WTC11 (cell line): ENCODE data around the gene ZNF775. TPM values are rescaled to one million over a fixed set of nuclear protein-coding genes. Genes with fewer than 3 reads are reported as not detected.

Experiments used
- ATAC-seq: fragments of 200-7000 bp; cut with Tn5 transposase; 2 replicates; pipeline ENCODE4 v1.10.0; 2021; ENCODE audit warnings: mild to moderate bottlenecking, moderate library complexity
- CTCF ChIA-PET: fragments of 300-600 bp; sonication (Branson Sonifier 250); formaldehyde crosslinking; loops from one replicate; lab custom pipeline; 2021; ENCODE audit warnings: antibody characterized with exemption; lab: Charles Lee
- POLR2A ChIA-PET: fragments of 350-600 bp; sonication (Branson Sonifier 250); formaldehyde crosslinking; loops from one replicate; lab custom pipeline; 2021; ENCODE audit warnings: antibody characterized with exemption; lab: Charles Lee
- DNase-seq: peaks from one replicate; pipeline ENCODE4 v3.0.0; 2021; ENCODE audit warnings: low spot score
- H3K27ac Mint-ChIP-seq: 2 replicates; pipeline ENCODE4 v1.8.0; 2021; ENCODE audit warnings: mixed read lengths
- H3K27me3 Mint-ChIP-seq: 2 replicates; pipeline ENCODE4 v1.8.0; 2021; ENCODE audit warnings: low read depth, mild to moderate bottlenecking, moderate library complexity, mixed read lengths
- H3K36me3 Mint-ChIP-seq: 2 replicates; pipeline ENCODE4 v1.8.0; 2021; ENCODE audit warnings: mixed read lengths
- H3K4me1 Mint-ChIP-seq: 2 replicates; pipeline ENCODE4 v1.8.0; 2022; ENCODE audit warnings: mixed read lengths
- H3K4me3 Mint-ChIP-seq: 2 replicates; pipeline ENCODE4 v1.8.0; 2021; ENCODE audit warnings: mild to moderate bottlenecking, moderate library complexity, mixed read lengths
- H3K9me3 Mint-ChIP-seq: 2 replicates; pipeline ENCODE4 v1.8.0; 2021; ENCODE audit warnings: mixed read lengths
- ESRRA ChIP-seq: sonication (generic); formaldehyde crosslinking; IDR thresholded peaks from 2 replicates; pipeline ENCODE4 v1.8.1; 2022; ENCODE audit warnings: mild to moderate bottlenecking, missing genetic modification reagents, borderline replicate concordance
- GTF2I ChIP-seq: fragments of 250-450 bp; sonication (Bioruptor Pico); conservative IDR thresholded peaks from 2 replicates; pipeline ENCODE4 v1.4.0; 2021; ENCODE audit warnings: mild to moderate bottlenecking
- IRF2 ChIP-seq: sonication (generic); formaldehyde crosslinking; IDR thresholded peaks from 2 replicates; pipeline ENCODE4 v1.8.0; 2022; ENCODE audit warnings: low read depth, missing genetic modification reagents, borderline replicate concordance
- MXD4 ChIP-seq: fragments of 250-450 bp; sonication (Bioruptor Pico); IDR thresholded peaks from 2 replicates; pipeline ENCODE4 v1.8.0; 2021; ENCODE audit warnings: mild to moderate bottlenecking, moderate library complexity, borderline replicate concordance
- NFATC4 ChIP-seq: fragments of 250-450 bp; sonication (Bioruptor Pico); IDR thresholded peaks from 2 replicates; pipeline ENCODE4 v1.9.0; 2021; ENCODE audit warnings: mild to moderate bottlenecking
- ZBTB21 ChIP-seq: sonication (generic); formaldehyde crosslinking; IDR thresholded peaks from 2 replicates; pipeline ENCODE4 v1.8.1; 2023; ENCODE audit warnings: mild to moderate bottlenecking, missing genetic modification reagents, borderline replicate concordance
- ZNF416 ChIP-seq: fragments of 250-450 bp; sonication (Bioruptor Pico); IDR thresholded peaks from 2 replicates; pipeline ENCODE4 v1.9.0; 2021; ENCODE audit warnings: mild to moderate bottlenecking, inconsistent platforms
- ZNF423 ChIP-seq: fragments of 250-450 bp; sonication (Bioruptor Pico); IDR thresholded peaks from 2 replicates; pipeline ENCODE4 v2.1.2; 2022; ENCODE audit warnings: mild to moderate bottlenecking, moderate library complexity
- total RNA-seq: library from RNA; stranded (reverse); gene quantifications from 3 replicates; pipeline ENCODE4 v1.2.3, GENCODE V29; 2021
- TF ChIP-seq, protein P1 (sequence below): fragments of 250-450 bp; sonication (Bioruptor Pico); IDR thresholded peaks from 2 replicates; pipeline ENCODE4 v1.9.0; 2021; ENCODE audit warnings: mild to moderate bottlenecking, borderline replicate concordance
- TF ChIP-seq, protein P2 (sequence below): sonication (generic); formaldehyde crosslinking; IDR thresholded peaks from 2 replicates; pipeline ENCODE4 v1.8.1; 2023; ENCODE audit warnings: mild to moderate bottlenecking, missing genetic modification reagents
- TF ChIP-seq, protein P3 (sequence below): fragments of 250-450 bp; sonication (Bioruptor Pico); IDR thresholded peaks from 2 replicates; pipeline ENCODE4 v2.1.2; 2022; ENCODE audit warnings: mild to moderate bottlenecking, moderate library complexity
- TF ChIP-seq, protein P4 (sequence below): sonication (generic); formaldehyde crosslinking; IDR thresholded peaks from 2 replicates; pipeline ENCODE4 v1.8.1; 2022; ENCODE audit warnings: mild to moderate bottlenecking, missing genetic modification reagents, moderate library complexity, borderline replicate concordance
- TF ChIP-seq, protein P5 (sequence below): sonication (generic); formaldehyde crosslinking; IDR thresholded peaks from 2 replicates; pipeline ENCODE4 v1.8.0; 2022; ENCODE audit warnings: missing genetic modification reagents
- TF ChIP-seq, protein P6 (sequence below): sonication (generic); formaldehyde crosslinking; IDR thresholded peaks from 2 replicates; pipeline ENCODE4 v1.8.1; 2023; ENCODE audit warnings: mild to moderate bottlenecking, moderate library complexity, missing genetic modification reagents

ZNF775 gene
- total RNA-seq, 1 experiment from 2014 or later: 25.4 TPM

DNA sequence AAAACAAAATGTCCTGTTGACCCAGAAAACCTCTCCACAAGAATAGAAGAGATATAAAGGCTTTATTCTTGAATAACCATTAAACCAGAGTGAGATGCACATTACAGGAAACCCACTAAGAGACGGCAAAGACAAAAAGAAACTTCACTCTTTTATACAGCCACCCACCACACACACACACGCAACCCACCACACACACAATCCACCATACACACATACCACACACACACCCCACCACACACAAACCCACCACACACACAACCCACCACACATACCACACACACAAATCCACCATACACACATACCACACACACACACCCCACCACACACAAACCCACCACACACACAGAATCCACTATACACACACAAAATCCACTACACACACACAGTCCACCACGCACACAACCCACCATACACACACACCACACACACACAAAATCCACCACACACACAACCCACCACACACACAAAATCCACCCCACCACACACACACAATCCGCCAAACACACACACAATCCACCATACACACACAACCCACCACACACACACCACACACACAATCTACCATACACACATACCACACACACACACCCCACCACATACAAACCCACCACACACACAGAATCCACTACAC is 20.0 kb upstream of the ZNF775 start:
- no peaks in the 10 kb centered on the region; the same call in 1 of the 2 replicates for H3K9me3 Mint-ChIP-seq
- DNase-seq: no peak
- CTCF ChIA-PET: interaction anchor here (1.0 kb wide), 1 partner anchor 10 kb away, joined by 4 read pairs; no protein-coding TSS in a partner anchor

More for the DNA sequence above, 20.0 kb upstream of the ZNF775 start:
- no peak overlapping the region for H3K4me3 Mint-ChIP-seq
- no peaks in the 10 kb centered on the region for H3K36me3 Mint-ChIP-seq
- no peak overlapping the region for H3K27ac Mint-ChIP-seq
- peaks cover 45% of the 10 kb centered on the region for H3K4me1 Mint-ChIP-seq
- no peak for ATAC-seq
- POLR2A ChIA-PET: interaction anchor here (0.7 kb wide), 1 partner anchor 48 kb away, joined by 5 read pairs; no protein-coding TSS in a partner anchor
- no peak for TF ChIP-seq ESRRA (CRISPR knock-in tag)
- TF ChIP-seq, protein P1, sequence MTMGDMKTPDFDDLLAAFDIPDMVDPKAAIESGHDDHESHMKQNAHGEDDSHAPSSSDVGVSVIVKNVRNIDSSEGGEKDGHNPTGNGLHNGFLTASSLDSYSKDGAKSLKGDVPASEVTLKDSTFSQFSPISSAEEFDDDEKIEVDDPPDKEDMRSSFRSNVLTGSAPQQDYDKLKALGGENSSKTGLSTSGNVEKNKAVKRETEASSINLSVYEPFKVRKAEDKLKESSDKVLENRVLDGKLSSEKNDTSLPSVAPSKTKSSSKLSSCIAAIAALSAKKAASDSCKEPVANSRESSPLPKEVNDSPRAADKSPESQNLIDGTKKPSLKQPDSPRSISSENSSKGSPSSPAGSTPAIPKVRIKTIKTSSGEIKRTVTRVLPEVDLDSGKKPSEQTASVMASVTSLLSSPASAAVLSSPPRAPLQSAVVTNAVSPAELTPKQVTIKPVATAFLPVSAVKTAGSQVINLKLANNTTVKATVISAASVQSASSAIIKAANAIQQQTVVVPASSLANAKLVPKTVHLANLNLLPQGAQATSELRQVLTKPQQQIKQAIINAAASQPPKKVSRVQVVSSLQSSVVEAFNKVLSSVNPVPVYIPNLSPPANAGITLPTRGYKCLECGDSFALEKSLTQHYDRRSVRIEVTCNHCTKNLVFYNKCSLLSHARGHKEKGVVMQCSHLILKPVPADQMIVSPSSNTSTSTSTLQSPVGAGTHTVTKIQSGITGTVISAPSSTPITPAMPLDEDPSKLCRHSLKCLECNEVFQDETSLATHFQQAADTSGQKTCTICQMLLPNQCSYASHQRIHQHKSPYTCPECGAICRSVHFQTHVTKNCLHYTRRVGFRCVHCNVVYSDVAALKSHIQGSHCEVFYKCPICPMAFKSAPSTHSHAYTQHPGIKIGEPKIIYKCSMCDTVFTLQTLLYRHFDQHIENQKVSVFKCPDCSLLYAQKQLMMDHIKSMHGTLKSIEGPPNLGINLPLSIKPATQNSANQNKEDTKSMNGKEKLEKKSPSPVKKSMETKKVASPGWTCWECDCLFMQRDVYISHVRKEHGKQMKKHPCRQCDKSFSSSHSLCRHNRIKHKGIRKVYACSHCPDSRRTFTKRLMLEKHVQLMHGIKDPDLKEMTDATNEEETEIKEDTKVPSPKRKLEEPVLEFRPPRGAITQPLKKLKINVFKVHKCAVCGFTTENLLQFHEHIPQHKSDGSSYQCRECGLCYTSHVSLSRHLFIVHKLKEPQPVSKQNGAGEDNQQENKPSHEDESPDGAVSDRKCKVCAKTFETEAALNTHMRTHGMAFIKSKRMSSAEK (CRISPR knock-in tag): no peak
- TF ChIP-seq IRF2 (CRISPR knock-in tag): no peak
- TF ChIP-seq NFATC4 (CRISPR knock-in tag): no peak
- TF ChIP-seq, protein P2, sequence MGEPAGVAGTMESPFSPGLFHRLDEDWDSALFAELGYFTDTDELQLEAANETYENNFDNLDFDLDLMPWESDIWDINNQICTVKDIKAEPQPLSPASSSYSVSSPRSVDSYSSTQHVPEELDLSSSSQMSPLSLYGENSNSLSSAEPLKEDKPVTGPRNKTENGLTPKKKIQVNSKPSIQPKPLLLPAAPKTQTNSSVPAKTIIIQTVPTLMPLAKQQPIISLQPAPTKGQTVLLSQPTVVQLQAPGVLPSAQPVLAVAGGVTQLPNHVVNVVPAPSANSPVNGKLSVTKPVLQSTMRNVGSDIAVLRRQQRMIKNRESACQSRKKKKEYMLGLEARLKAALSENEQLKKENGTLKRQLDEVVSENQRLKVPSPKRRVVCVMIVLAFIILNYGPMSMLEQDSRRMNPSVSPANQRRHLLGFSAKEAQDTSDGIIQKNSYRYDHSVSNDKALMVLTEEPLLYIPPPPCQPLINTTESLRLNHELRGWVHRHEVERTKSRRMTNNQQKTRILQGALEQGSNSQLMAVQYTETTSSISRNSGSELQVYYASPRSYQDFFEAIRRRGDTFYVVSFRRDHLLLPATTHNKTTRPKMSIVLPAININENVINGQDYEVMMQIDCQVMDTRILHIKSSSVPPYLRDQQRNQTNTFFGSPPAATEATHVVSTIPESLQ (CRISPR knock-in tag): no peak
- TF ChIP-seq, protein P3, sequence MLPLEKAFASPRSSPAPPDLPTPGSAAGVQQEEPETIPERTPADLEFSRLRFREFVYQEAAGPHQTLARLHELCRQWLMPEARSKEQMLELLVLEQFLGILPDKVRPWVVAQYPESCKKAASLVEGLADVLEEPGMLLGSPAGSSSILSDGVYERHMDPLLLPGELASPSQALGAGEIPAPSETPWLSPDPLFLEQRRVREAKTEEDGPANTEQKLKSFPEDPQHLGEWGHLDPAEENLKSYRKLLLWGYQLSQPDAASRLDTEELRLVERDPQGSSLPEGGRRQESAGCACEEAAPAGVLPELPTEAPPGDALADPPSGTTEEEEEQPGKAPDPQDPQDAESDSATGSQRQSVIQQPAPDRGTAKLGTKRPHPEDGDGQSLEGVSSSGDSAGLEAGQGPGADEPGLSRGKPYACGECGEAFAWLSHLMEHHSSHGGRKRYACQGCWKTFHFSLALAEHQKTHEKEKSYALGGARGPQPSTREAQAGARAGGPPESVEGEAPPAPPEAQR (CRISPR knock-in tag): no peak
- no peak for TF ChIP-seq GTF2I (CRISPR knock-in tag)
- TF ChIP-seq, protein P4, sequence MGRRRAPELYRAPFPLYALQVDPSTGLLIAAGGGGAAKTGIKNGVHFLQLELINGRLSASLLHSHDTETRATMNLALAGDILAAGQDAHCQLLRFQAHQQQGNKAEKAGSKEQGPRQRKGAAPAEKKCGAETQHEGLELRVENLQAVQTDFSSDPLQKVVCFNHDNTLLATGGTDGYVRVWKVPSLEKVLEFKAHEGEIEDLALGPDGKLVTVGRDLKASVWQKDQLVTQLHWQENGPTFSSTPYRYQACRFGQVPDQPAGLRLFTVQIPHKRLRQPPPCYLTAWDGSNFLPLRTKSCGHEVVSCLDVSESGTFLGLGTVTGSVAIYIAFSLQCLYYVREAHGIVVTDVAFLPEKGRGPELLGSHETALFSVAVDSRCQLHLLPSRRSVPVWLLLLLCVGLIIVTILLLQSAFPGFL (CRISPR knock-in tag): no peak
- no peak for TF ChIP-seq ZNF416 (CRISPR knock-in tag)
- no peak for TF ChIP-seq ZNF423
- no peak for TF ChIP-seq MXD4 (CRISPR knock-in tag)
- no peak for TF ChIP-seq ZBTB21 (CRISPR knock-in tag)
- TF ChIP-seq, protein P5, sequence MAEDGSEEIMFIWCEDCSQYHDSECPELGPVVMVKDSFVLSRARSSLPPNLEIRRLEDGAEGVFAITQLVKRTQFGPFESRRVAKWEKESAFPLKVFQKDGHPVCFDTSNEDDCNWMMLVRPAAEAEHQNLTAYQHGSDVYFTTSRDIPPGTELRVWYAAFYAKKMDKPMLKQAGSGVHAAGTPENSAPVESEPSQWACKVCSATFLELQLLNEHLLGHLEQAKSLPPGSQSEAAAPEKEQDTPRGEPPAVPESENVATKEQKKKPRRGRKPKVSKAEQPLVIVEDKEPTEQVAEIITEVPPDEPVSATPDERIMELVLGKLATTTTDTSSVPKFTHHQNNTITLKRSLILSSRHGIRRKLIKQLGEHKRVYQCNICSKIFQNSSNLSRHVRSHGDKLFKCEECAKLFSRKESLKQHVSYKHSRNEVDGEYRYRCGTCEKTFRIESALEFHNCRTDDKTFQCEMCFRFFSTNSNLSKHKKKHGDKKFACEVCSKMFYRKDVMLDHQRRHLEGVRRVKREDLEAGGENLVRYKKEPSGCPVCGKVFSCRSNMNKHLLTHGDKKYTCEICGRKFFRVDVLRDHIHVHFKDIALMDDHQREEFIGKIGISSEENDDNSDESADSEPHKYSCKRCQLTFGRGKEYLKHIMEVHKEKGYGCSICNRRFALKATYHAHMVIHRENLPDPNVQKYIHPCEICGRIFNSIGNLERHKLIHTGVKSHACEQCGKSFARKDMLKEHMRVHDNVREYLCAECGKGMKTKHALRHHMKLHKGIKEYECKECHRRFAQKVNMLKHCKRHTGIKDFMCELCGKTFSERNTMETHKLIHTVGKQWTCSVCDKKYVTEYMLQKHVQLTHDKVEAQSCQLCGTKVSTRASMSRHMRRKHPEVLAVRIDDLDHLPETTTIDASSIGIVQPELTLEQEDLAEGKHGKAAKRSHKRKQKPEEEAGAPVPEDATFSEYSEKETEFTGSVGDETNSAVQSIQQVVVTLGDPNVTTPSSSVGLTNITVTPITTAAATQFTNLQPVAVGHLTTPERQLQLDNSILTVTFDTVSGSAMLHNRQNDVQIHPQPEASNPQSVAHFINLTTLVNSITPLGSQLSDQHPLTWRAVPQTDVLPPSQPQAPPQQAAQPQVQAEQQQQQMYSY: no peak
- TF ChIP-seq, protein P6, sequence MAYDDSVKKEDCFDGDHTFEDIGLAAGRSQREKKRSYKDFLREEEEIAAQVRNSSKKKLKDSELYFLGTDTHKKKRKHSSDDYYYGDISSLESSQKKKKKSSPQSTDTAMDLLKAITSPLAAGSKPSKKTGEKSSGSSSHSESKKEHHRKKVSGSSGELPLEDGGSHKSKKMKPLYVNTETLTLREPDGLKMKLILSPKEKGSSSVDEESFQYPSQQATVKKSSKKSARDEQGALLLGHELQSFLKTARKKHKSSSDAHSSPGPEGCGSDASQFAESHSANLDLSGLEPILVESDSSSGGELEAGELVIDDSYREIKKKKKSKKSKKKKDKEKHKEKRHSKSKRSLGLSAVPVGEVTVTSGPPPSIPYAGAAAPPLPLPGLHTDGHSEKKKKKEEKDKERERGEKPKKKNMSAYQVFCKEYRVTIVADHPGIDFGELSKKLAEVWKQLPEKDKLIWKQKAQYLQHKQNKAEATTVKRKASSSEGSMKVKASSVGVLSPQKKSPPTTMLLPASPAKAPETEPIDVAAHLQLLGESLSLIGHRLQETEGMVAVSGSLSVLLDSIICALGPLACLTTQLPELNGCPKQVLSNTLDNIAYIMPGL (CRISPR knock-in tag): no peak
- TF ChIP-seq, all 79 proteins: peak for 0
- H3K27me3 Mint-ChIP-seq: no peaks in the 10 kb centered on the region; the same call in 1 of the 2 replicates
